RWPE2 (cell line): ENCODE measurements around the gene SYT8.

Experiments
- ATAC-seq: fragments of 200-7000 bp; cut with Tn5 transposase; 3 replicates; pipeline ENCODE4 v1.9.1; 2021; ENCODE audit warnings: low read depth
- DNase-seq: peaks from one replicate; pipeline ENCODE4 v3.0.0-alpha.2; 2020; ENCODE audit warnings: low spot score
- H3K27ac ChIP-seq: fragments of 450-650 bp; 2 replicates; pipeline ENCODE4 v1.5.1; 2017; ENCODE audit warnings: mild to moderate bottlenecking; ENCODE audit not compliant: poor library complexity, severe bottlenecking
- H3K27me3 ChIP-seq: fragments of 250-450 bp; sonication (Bioruptor Pico); 2 replicates; pipeline ENCODE4 v1.5.1; 2021; ENCODE audit warnings: mild to moderate bottlenecking, moderate library complexity; ENCODE audit not compliant: insufficient read depth, poor library complexity, severe bottlenecking
- H3K36me3 ChIP-seq: fragments of 250-450 bp; sonication (Bioruptor Pico); 2 replicates; pipeline ENCODE4 v1.5.1; 2020; ENCODE audit warnings: low read depth, mild to moderate bottlenecking, moderate library complexity
- H3K4me1 ChIP-seq: fragments of 250-450 bp; sonication (Bioruptor Pico); 2 replicates; pipeline ENCODE4 v1.5.1; 2021; ENCODE audit warnings: mild to moderate bottlenecking, moderate library complexity; ENCODE audit not compliant: insufficient read depth, poor library complexity, severe bottlenecking
- H3K4me3 ChIP-seq: fragments of 250-450 bp; sonication (Bioruptor Pico); 2 replicates; pipeline ENCODE4 v1.5.1; 2021; ENCODE audit warnings: mild to moderate bottlenecking, moderate library complexity; ENCODE audit not compliant: severe bottlenecking
- H3K9me3 ChIP-seq: fragments of 250-450 bp; sonication (Bioruptor Pico); 2 replicates; pipeline ENCODE4 v1.5.1; 2021; ENCODE audit warnings: mild to moderate bottlenecking, moderate library complexity; ENCODE audit not compliant: severe bottlenecking
- TF ChIP-seq, protein P1 (sequence below): fragments of 450-650 bp; IDR thresholded peaks from one replicate; pipeline ENCODE4 v1.5.1; 2017; ENCODE audit warnings: mild to moderate bottlenecking, moderate library complexity; ENCODE audit not compliant: poor library complexity, severe bottlenecking

Gene SYT8

DNA sequence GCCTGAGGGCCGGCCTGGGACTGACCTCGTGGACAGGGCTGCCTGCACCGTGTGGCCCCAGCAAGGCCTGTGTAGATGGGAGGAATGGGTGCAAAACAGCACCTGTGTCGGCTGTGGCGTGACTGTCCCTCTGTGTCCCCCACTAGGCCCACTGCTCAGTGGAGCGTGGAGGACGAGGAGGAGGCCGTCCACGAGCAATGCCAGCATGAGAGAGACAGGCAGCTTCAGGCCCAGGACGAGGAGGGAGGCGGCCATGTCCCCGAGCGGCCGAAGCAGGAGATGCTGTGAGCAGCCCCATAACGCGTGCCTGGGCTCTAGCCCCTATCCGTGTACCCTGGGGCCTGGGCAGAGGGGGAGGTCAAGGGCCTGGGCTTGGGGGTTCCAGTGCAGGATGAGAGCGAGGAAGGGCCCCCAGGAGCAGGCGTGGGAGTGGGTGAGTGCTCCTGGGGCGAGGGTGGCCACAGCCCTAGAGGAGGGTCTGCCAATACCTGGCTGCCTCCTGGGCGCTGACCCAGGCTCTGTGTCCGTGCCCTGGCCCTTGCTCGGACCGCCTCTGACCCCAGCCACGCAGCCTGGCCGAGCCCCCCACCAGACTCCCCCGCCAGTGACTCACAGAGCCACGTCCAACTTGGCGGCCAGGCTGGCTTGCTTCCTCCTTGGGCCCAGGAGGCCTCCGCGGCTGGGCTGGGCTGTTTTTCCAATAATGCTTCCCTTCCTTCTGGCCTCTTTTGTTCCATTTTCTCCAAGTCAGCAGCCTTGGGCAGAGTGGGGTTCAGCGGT lies 45.3 kb downstream of the SYT8 start:
- TF ChIP-seq, protein P1, sequence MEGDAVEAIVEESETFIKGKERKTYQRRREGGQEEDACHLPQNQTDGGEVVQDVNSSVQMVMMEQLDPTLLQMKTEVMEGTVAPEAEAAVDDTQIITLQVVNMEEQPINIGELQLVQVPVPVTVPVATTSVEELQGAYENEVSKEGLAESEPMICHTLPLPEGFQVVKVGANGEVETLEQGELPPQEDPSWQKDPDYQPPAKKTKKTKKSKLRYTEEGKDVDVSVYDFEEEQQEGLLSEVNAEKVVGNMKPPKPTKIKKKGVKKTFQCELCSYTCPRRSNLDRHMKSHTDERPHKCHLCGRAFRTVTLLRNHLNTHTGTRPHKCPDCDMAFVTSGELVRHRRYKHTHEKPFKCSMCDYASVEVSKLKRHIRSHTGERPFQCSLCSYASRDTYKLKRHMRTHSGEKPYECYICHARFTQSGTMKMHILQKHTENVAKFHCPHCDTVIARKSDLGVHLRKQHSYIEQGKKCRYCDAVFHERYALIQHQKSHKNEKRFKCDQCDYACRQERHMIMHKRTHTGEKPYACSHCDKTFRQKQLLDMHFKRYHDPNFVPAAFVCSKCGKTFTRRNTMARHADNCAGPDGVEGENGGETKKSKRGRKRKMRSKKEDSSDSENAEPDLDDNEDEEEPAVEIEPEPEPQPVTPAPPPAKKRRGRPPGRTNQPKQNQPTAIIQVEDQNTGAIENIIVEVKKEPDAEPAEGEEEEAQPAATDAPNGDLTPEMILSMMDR = no peak
- Histone ChIP-seq H3K27me3 (no peaks in the 10 kb centered on the region), H3K4me1 (peaks cover 16% of the 10 kb centered on the region), H3K9me3 (no peaks in the 10 kb centered on the region), H3K36me3 (no peaks in the 10 kb centered on the region), H3K27ac (peak overlapping the region; percentile 27), H3K4me3 (no peak overlapping the region)
- DNase-seq (peak; percentile 59), ATAC-seq (no peak)

DNA sequence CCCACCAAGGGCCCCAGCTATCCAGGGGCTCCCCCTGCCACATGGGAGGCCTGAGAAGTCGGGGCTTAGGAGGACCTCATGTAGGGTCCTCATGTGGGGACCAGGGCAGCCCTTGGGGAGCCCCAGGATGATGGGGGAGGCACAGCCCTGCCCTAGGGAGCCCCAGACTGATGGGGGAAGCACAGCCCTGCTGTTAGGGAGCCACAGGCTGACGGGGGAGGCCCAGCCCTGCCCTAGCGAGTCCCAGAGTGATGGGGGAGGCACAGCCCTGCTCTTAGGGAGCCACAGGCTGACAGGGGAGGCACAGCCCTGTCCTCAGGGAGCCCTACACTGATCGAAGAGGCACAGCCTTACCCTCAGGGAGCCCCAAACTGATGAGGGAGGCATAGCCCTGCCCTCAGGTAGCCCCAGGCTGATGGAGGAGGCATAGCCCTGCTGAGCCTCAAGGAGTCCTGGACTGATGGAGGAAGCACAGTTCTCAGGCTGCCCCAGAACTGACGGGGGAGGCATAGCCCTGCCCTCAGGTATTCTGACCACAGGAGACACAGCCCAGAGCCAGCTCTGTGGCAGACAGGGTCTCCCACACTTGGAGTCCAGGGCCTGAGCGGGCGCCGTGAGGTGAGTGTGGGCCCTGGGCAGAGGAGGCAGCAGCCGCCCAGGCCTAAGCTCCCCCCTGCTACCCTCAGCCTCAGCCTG lies 46.1 kb downstream of the SYT8 start:
- TF ChIP-seq, protein P1 = no peak
- ATAC-seq = peak; percentile 8; the same call in 1 of the 3 replicates
- no peaks in the 10 kb centered on the region for H3K27me3 ChIP-seq
- peak; percentile 23 for DNase-seq
- H3K27ac ChIP-seq = peak overlapping the region; percentile 27
- H3K4me3 ChIP-seq = no peak overlapping the region
- no peaks in the 10 kb centered on the region for H3K36me3 ChIP-seq
- H3K9me3 ChIP-seq = no peaks in the 10 kb centered on the region
- peaks cover 16% of the 10 kb centered on the region for H3K4me1 ChIP-seq

DNA sequence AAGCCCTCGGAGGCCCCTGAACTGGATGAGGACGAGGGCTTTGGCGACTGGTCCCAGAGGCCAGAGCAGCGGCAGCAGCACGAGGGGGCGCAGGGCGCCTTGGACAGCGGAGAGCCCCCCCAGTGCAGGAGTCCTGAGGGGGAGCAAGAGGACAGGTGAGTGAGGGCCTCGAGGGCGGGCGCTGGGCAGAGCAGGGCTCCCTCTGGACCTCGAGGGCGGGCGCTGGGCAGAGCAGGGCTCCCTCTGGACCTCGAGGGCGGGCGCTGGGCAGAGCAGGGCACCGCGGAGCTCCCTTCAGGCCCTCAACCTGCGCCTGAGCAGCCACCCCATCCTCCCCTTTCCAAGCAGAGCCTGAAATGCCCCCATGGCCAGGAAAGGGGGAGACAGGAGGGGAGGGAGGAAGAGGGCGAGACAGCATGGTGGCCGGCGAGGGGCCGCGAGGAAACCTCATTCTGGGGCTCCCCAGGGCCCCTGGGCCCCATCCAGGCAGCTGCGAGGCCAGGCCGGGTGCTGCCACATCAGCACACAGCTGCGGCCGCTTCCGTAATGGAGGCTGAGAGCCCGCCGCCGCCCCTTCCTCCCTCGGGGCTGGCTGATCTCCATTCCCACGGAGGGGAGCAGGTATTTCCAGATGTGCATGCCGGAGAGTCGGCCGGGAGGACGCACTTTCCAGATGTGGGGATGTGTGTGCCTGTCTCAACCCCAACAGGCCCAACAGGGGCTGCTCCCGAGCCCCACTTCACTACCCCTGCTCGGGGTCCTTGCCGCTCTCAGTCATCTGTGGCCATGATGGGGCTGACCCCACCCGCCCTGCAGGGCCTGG lies 46.9 kb downstream of the SYT8 start:
- Histone ChIP-seq H3K36me3 (no peaks in the 10 kb centered on the region), H3K9me3 (no peaks in the 10 kb centered on the region), H3K27ac (no peak overlapping the region), H3K4me1 (peaks cover 9% of the 10 kb centered on the region), H3K4me3 (no peak overlapping the region), H3K27me3 (no peaks in the 10 kb centered on the region)
- TF ChIP-seq, protein P1 = no peak
- DNase-seq = no peak
- ATAC-seq = no peak

DNA sequence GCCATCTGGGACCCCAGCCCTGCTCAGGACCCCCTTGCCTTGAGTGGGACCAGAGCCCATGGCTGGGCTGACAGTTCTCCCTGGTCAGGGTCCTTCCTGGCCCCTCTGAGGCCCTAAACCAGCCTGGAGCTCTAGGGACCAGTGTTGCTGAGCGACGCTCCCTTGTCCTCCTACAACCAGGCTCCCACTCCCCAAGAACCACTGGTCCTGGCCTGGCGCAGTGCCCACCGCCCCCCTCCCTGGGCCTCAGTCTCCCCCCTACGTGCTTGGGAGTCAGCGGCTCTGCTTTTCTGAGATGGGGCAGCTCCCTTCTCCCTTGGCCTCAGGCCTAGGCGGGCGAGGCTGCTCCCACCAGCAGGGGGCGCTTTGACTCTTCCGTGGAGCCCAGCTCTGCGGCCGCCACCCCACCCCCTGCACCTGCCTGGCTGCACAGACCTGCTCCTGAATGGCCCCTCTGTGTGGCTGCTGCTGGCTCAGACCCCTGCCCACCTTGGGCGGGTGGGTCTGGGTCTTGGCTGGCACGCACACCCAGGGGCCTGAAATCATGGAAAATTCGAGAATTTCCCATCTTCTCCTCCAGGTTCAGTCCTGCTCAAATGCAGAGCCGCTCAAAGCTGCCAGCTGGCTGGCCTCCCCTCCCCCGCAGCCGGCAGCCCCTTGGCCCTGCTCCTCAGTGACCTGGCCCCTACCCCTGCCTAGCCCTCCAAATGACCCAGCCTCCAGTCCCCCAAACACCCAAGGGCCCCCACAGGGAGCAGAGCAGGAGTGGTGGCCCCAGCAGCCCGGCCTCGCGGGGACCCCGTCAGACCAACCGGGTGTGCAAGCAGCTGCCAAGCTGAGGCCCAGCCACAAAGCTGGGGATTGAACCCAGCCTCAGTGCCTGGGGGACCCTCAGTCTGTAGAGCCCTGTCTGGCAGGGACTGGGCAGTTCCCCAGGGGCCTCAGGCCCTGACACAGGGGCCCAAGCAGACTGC lies 47.8 kb downstream of the SYT8 start:
- ATAC-seq (peak; percentile 86), DNase-seq (peak; percentile 71)
- TF ChIP-seq, protein P1 = peak; percentile 91
- H3K9me3 ChIP-seq = no peaks in the 10 kb centered on the region
- H3K36me3 ChIP-seq = no peaks in the 10 kb centered on the region
- no peaks in the 10 kb centered on the region for H3K27me3 ChIP-seq
- peaks cover 1% of the 10 kb centered on the region for H3K4me1 ChIP-seq
- H3K27ac ChIP-seq = no peak overlapping the region
- no peak overlapping the region for H3K4me3 ChIP-seq
